ENCODE measurements around the gene KDM8. TPM values are rescaled to one million over a fixed set of nuclear protein-coding genes. Genes with fewer than 3 reads are reported as not detected.

KDM8 gene
- total RNA-seq, 1 donor from 2014 or later = 4.3 TPM

GRCh38 chr16:27175888-27176287 is 27.4 kb upstream of the KDM8 start:
- Histone ChIP-seq H3K4me1 (ENCODE audit: insufficient read depth, low read length) (peaks cover 16% of the 10 kb centered on the region), H3K4me2 (ENCODE audit: low read length) (no peak overlapping the region), H3K4me3 (ENCODE audit: insufficient read depth, low read depth, low read length) (no peak overlapping the region), H3K79me2 (ENCODE audit: insufficient read depth, low read length) (no peaks in the 10 kb centered on the region), H3K9me3 (ENCODE audit: insufficient read depth, low read depth, low read length) (no peaks in the 10 kb centered on the region), H2AFZ (ENCODE audit: low read depth, low read length) (no peak overlapping the region), H3K27me3 (ENCODE audit: insufficient read depth, low read length) (no peaks in the 10 kb centered on the region), H3K9ac (ENCODE audit: low read length) (no peak overlapping the region), H3K27ac (ENCODE audit: low read depth, low read length) (no peak overlapping the region), H4K20me1 (ENCODE audit: insufficient read depth, low read length) (no peaks in the 10 kb centered on the region), H3K36me3 (ENCODE audit: insufficient read depth, low read length) (no peaks in the 10 kb centered on the region)
- no peak for DNase-seq (ENCODE audit: low read depth)
- Mint-ChIP-seq H3K4me1 (ENCODE audit: low read depth, unreplicated experiment) (peaks cover 7% of the 10 kb centered on the region), H3K27me3 (ENCODE audit: low read depth, unreplicated experiment) (peaks cover 3% of the 10 kb centered on the region), H3K36me3 (ENCODE audit: low read depth, unreplicated experiment) (no peaks in the 10 kb centered on the region), H3K9me3 (ENCODE audit: unreplicated experiment) (peaks cover 2% of the 10 kb centered on the region), H3K4me3 (ENCODE audit: unreplicated experiment) (no peak overlapping the region), H3K27ac (ENCODE audit: unreplicated experiment) (no peak overlapping the region)
- no peak for FAIRE-seq
- TF ChIP-seq EZH2 (IDR thresholded peaks at IDR 0.05; ENCODE audit: insufficient read depth, low read length) = no peak
- no peak for TF ChIP-seq CTCF (IDR thresholded peaks at IDR 0.05; ENCODE audit: insufficient read depth, low read depth, low read length)

GRCh38 chr16:27177031-27177774 is 26.1 kb upstream of the KDM8 start:
- H3K36me3 ChIP-seq (ENCODE audit: insufficient read depth, low read length) = no peaks in the 10 kb centered on the region
- Mint-ChIP-seq H3K9me3 (ENCODE audit: unreplicated experiment) (peaks cover 4% of the 10 kb centered on the region), H3K4me1 (ENCODE audit: low read depth, unreplicated experiment) (peaks cover 7% of the 10 kb centered on the region), H3K4me3 (ENCODE audit: unreplicated experiment) (no peak overlapping the region), H3K36me3 (ENCODE audit: low read depth, unreplicated experiment) (no peaks in the 10 kb centered on the region), H3K27me3 (ENCODE audit: low read depth, unreplicated experiment) (peaks cover 14% of the 10 kb centered on the region), H3K27ac (ENCODE audit: unreplicated experiment) (peak overlapping the region; percentile 67)
- TF ChIP-seq EZH2 (IDR thresholded peaks at IDR 0.05; ENCODE audit: insufficient read depth, low read length) (no peak), CTCF (IDR thresholded peaks at IDR 0.05; ENCODE audit: insufficient read depth, low read depth, low read length) (no peak)
- peaks cover 16% of the 10 kb centered on the region for H3K4me1 ChIP-seq (ENCODE audit: insufficient read depth, low read length)
- peak overlapping the region; percentile 78 for H3K27ac ChIP-seq (ENCODE audit: low read depth, low read length)
- H3K4me2 ChIP-seq (ENCODE audit: low read length) = peak overlapping the region; percentile 57
- FAIRE-seq = no peak
- H3K9me3 ChIP-seq (ENCODE audit: insufficient read depth, low read depth, low read length) = no peaks in the 10 kb centered on the region
- H3K27me3 ChIP-seq (ENCODE audit: insufficient read depth, low read length) = no peaks in the 10 kb centered on the region
- no peak overlapping the region for H3K4me3 ChIP-seq (ENCODE audit: insufficient read depth, low read depth, low read length)
- peak; percentile 84 for DNase-seq (ENCODE audit: low read depth)
- no peaks in the 10 kb centered on the region for H4K20me1 ChIP-seq (ENCODE audit: insufficient read depth, low read length)
- peak overlapping the region; percentile 28 for H2AFZ ChIP-seq (ENCODE audit: low read depth, low read length)
- no peaks in the 10 kb centered on the region for H3K79me2 ChIP-seq (ENCODE audit: insufficient read depth, low read length)
- peak overlapping the region; percentile 20 for H3K9ac ChIP-seq (ENCODE audit: low read length)

GRCh38 chr16:27179500-27180072 is 23.7 kb upstream of the KDM8 start:
- TF ChIP-seq CTCF (IDR thresholded peaks at IDR 0.05; ENCODE audit: insufficient read depth, low read depth, low read length) (peak; percentile 77), EZH2 (IDR thresholded peaks at IDR 0.05; ENCODE audit: insufficient read depth, low read length) (no peak)
- Histone ChIP-seq H3K9ac (ENCODE audit: low read length) (no peak overlapping the region), H3K27me3 (ENCODE audit: insufficient read depth, low read length) (no peaks in the 10 kb centered on the region), H3K4me3 (ENCODE audit: insufficient read depth, low read depth, low read length) (no peak overlapping the region), H3K4me2 (ENCODE audit: low read length) (no peak overlapping the region), H4K20me1 (ENCODE audit: insufficient read depth, low read length) (no peaks in the 10 kb centered on the region), H3K79me2 (ENCODE audit: insufficient read depth, low read length) (no peaks in the 10 kb centered on the region), H3K27ac (ENCODE audit: low read depth, low read length) (no peak overlapping the region), H3K36me3 (ENCODE audit: insufficient read depth, low read length) (no peaks in the 10 kb centered on the region), H2AFZ (ENCODE audit: low read depth, low read length) (peak overlapping the region; percentile 16), H3K9me3 (ENCODE audit: insufficient read depth, low read depth, low read length) (no peaks in the 10 kb centered on the region), H3K4me1 (ENCODE audit: insufficient read depth, low read length) (peaks cover 16% of the 10 kb centered on the region)
- H3K36me3 Mint-ChIP-seq (ENCODE audit: low read depth, unreplicated experiment) = no peaks in the 10 kb centered on the region
- H3K27me3 Mint-ChIP-seq (ENCODE audit: low read depth, unreplicated experiment) = peaks cover 22% of the 10 kb centered on the region
- FAIRE-seq (no peak), DNase-seq (ENCODE audit: low read depth) (peak; percentile 16)
- H3K4me3 Mint-ChIP-seq (ENCODE audit: unreplicated experiment) = no peak overlapping the region
- H3K4me1 Mint-ChIP-seq (ENCODE audit: low read depth, unreplicated experiment) = peaks cover 7% of the 10 kb centered on the region
- peaks cover 6% of the 10 kb centered on the region for H3K9me3 Mint-ChIP-seq (ENCODE audit: unreplicated experiment)
- H3K27ac Mint-ChIP-seq (ENCODE audit: unreplicated experiment) = no peak overlapping the region
